Measurements from ENCODE around the gene HMCN1.

Gene HMCN1

GRCh38 chr1:186022184-186022583 is 288.0 kb downstream of the HMCN1 start:
- TF ChIP-seq CTCF (IDR thresholded peaks at IDR 0.05; ENCODE audit: borderline replicate concordance, control extremely low read depth, extremely low read depth, insufficient read depth, missing control alignments) = no peak
- DNase-seq (ENCODE audit: low spot score) = no peak
- in situ Hi-C loops (cut with MboI; ENCODE audit: low sequenced_read_pairs, unreplicated experiment) = no loop called here

GRCh38 chr1:186026946-186027345 is 292.8 kb downstream of the HMCN1 start:
- DNase-seq (ENCODE audit: low spot score) = no peak
- TF ChIP-seq CTCF (IDR thresholded peaks at IDR 0.05; ENCODE audit: borderline replicate concordance, control extremely low read depth, extremely low read depth, insufficient read depth, missing control alignments) = no peak
- in situ Hi-C loops (cut with MboI; ENCODE audit: low sequenced_read_pairs, unreplicated experiment) = no loop called here

- in situ Hi-C loops (cut with MboI; ENCODE audit: low sequenced_read_pairs, unreplicated experiment) = no loop called here
- no peak for DNase-seq (ENCODE audit: low spot score)
- TF ChIP-seq CTCF (IDR thresholded peaks at IDR 0.05; ENCODE audit: borderline replicate concordance, control extremely low read depth, extremely low read depth, insufficient read depth, missing control alignments) = no peak
Observed at GRCh38 chr1:186027621-186028020, 293.4 kb downstream of the HMCN1 start.

- in situ Hi-C loops (cut with MboI; ENCODE audit: low sequenced_read_pairs, unreplicated experiment) = no loop called here
- DNase-seq (ENCODE audit: low spot score) = no peak
- no peak for TF ChIP-seq CTCF (IDR thresholded peaks at IDR 0.05; ENCODE audit: borderline replicate concordance, control extremely low read depth, extremely low read depth, insufficient read depth, missing control alignments)
Observed at GRCh38 chr1:186030453-186030852, 296.3 kb downstream of the HMCN1 start.

GRCh38 chr1:186033847-186034271 is 299.7 kb downstream of the HMCN1 start:
- no peak for DNase-seq (ENCODE audit: low spot score)
- no peak for TF ChIP-seq CTCF (IDR thresholded peaks at IDR 0.05; ENCODE audit: borderline replicate concordance, control extremely low read depth, extremely low read depth, insufficient read depth, missing control alignments)
- in situ Hi-C loops (cut with MboI; ENCODE audit: low sequenced_read_pairs, unreplicated experiment) = no loop called here

GRCh38 chr1:186042230-186042629 is 308.0 kb downstream of the HMCN1 start:
- in situ Hi-C loops (cut with MboI; ENCODE audit: low sequenced_read_pairs, unreplicated experiment) = no loop called here
- no peak for DNase-seq (ENCODE audit: low spot score)
- no peak for TF ChIP-seq CTCF (IDR thresholded peaks at IDR 0.05; ENCODE audit: borderline replicate concordance, control extremely low read depth, extremely low read depth, insufficient read depth, missing control alignments)

- no peak for TF ChIP-seq CTCF (IDR thresholded peaks at IDR 0.05; ENCODE audit: borderline replicate concordance, control extremely low read depth, extremely low read depth, insufficient read depth, missing control alignments)
- in situ Hi-C loops (cut with MboI; ENCODE audit: low sequenced_read_pairs, unreplicated experiment) = no loop called here
- no peak for DNase-seq (ENCODE audit: low spot score)
Observed at GRCh38 chr1:186043296-186043695, 309.1 kb downstream of the HMCN1 start.
